ENCODE measurements around the gene HAT1. TPM values are rescaled to one million over a fixed set of nuclear protein-coding genes. Genes with fewer than 3 reads are reported as not detected.

Gene HAT1
- total RNA-seq, 2 donors from 2014 or later, result 58.1 to 74.6 TPM

DNA sequence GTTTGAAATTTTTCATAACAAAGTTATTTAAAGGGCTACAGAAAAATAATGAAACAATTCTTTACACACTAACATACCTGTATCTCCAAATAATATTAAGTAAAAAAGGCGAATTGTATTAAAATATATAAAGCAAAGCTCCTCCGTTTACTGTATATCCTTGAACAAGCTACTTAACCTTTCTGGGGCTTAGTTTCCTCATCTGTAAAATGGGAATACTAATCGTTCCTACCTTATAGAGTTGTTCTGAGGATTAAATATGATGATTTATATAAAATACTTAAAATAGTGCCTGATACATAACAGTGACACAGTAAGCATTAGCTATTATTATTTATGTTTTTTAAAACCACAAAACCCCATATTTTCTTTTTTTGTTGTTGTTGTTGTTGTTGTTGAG lies 41.5 kb upstream of the HAT1 start:
- Mint-ChIP-seq H3K9me3 (no peaks in the 10 kb centered on the region), H3K27me3 (ENCODE audit: insufficient read depth) (no peaks in the 10 kb centered on the region), H3K4me3 (no peak overlapping the region), H3K27ac (no peak overlapping the region), H3K4me1 (no peaks in the 10 kb centered on the region), H3K36me3 (ENCODE audit: low read depth) (no peaks in the 10 kb centered on the region)
- no peak for DNase-seq
- WGBS, 2 experiments (ENCODE audit: insufficient coverage in 1 of 2, insufficient read length in 1 of 2), result 100% methylated on average over 1 of the region's 3 CpGs; no CpG with 5 or more reads in 1 of the 2 experiments
- TF ChIP-seq, protein P1, sequence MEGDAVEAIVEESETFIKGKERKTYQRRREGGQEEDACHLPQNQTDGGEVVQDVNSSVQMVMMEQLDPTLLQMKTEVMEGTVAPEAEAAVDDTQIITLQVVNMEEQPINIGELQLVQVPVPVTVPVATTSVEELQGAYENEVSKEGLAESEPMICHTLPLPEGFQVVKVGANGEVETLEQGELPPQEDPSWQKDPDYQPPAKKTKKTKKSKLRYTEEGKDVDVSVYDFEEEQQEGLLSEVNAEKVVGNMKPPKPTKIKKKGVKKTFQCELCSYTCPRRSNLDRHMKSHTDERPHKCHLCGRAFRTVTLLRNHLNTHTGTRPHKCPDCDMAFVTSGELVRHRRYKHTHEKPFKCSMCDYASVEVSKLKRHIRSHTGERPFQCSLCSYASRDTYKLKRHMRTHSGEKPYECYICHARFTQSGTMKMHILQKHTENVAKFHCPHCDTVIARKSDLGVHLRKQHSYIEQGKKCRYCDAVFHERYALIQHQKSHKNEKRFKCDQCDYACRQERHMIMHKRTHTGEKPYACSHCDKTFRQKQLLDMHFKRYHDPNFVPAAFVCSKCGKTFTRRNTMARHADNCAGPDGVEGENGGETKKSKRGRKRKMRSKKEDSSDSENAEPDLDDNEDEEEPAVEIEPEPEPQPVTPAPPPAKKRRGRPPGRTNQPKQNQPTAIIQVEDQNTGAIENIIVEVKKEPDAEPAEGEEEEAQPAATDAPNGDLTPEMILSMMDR (conservative IDR thresholded peaks at IDR 0.05), result no peak
- no peaks in the 10 kb centered on the region for H3K9me3 ChIP-seq (ENCODE audit: control insufficient read depth, low read length)
- no peak overlapping the region for H3K9ac ChIP-seq (ENCODE audit: extremely low read depth, low read length, poor library complexity, severe bottlenecking)
- H3K36me3 ChIP-seq (ENCODE audit: control insufficient read depth, insufficient read depth, low read length), result no peaks in the 10 kb centered on the region
- no peak overlapping the region for H3K4me3 ChIP-seq (ENCODE audit: low read length)
- H3K4me1 ChIP-seq (ENCODE audit: control insufficient read depth, insufficient read depth, low read length), result no peaks in the 10 kb centered on the region
- no peak overlapping the region for H3K27ac ChIP-seq (ENCODE audit: low read depth, low read length)
- no peaks in the 10 kb centered on the region for H3K27me3 ChIP-seq (ENCODE audit: control insufficient read depth, insufficient read depth, low read length, poor library complexity, severe bottlenecking)

DNA sequence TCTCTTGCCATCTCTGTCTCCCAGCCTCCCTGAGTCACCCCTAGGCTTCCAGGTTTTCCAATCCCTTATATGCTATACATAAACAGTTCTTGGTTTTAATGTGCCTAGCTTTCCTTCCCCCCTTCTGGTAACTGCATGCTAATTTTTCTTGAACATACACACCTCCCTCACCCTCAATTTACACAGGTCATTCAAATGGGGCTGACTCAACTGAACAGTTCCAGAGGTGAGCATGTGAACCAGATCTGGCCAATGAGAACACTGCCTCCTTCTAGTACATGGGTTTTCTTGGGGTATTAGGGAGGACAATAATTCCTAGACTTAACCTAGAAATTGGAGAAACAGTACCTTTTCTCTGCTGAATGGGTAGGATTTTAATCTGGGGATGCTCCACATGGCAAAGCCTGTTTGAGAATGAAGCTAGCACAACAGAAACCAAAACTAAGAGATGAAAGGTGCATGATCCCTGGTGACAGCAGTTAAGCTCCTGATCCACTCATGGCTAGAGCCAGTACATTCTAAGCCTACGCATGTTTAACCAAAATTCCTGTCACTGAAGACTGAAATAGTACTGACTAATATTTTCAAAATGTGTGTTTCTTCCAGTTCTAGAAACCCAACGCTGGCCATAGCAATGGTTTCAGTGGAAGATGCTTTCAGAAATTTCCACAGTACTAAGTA lies 40.0 kb upstream of the HAT1 start:
- H3K27me3 Mint-ChIP-seq (ENCODE audit: insufficient read depth), result no peaks in the 10 kb centered on the region
- H3K27ac Mint-ChIP-seq, result no peak overlapping the region
- H3K36me3 Mint-ChIP-seq (ENCODE audit: low read depth), result no peaks in the 10 kb centered on the region
- WGBS, 2 experiments (ENCODE audit: insufficient coverage in 1 of 2, insufficient read length in 1 of 2), result 90 to 100% methylated on average over 2 of the region's 2 CpGs
- no peaks in the 10 kb centered on the region for H3K4me1 Mint-ChIP-seq
- Histone ChIP-seq H3K4me1 (ENCODE audit: control insufficient read depth, insufficient read depth, low read length) (no peaks in the 10 kb centered on the region), H3K36me3 (ENCODE audit: control insufficient read depth, insufficient read depth, low read length) (no peaks in the 10 kb centered on the region), H3K27ac (ENCODE audit: low read depth, low read length) (no peak overlapping the region), H3K27me3 (ENCODE audit: control insufficient read depth, insufficient read depth, low read length, poor library complexity, severe bottlenecking) (no peaks in the 10 kb centered on the region), H3K4me3 (ENCODE audit: low read length) (no peak overlapping the region), H3K9me3 (ENCODE audit: control insufficient read depth, low read length) (no peaks in the 10 kb centered on the region), H3K9ac (ENCODE audit: extremely low read depth, low read length, poor library complexity, severe bottlenecking) (no peak overlapping the region)
- no peaks in the 10 kb centered on the region for H3K9me3 Mint-ChIP-seq
- H3K4me3 Mint-ChIP-seq, result no peak overlapping the region
- TF ChIP-seq, protein P1 (conservative IDR thresholded peaks at IDR 0.05), result no peak
- DNase-seq, result no peak

DNA sequence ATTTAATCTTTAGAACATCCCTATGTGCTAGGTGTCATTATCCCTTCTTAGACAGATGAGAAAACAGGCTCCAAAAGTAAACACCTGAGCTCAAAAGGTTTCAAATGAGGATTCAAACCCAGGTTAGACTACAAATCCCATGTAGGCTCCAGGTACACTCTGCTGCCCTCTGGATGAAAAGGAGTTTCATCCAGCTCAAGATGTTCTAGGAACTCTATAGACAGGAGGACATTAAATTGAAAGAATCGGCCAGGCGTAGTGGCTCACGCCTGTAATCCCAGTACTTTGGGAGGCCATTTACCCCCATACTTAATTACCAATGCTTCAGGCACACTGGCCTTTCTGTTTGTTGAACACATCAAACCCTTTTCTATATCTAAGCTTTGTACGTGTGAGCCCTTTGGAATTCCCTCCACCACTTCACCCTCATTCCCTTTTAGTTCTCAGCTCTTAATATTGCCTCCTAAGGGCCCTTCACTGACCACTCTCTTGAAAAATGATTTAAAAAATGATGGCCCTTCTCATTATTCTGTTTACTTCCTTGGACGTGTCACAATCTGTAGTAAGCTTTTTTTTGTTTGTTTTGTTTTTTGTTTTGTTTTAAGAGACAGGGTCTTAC lies 38.9 kb upstream of the HAT1 start:
- Mint-ChIP-seq H3K9me3 (no peaks in the 10 kb centered on the region), H3K27ac (no peak overlapping the region), H3K4me3 (no peak overlapping the region), H3K27me3 (ENCODE audit: insufficient read depth) (no peaks in the 10 kb centered on the region), H3K4me1 (no peaks in the 10 kb centered on the region), H3K36me3 (ENCODE audit: low read depth) (no peaks in the 10 kb centered on the region)
- Histone ChIP-seq H3K4me3 (ENCODE audit: low read length) (no peak overlapping the region), H3K27me3 (ENCODE audit: control insufficient read depth, insufficient read depth, low read length, poor library complexity, severe bottlenecking) (no peaks in the 10 kb centered on the region), H3K36me3 (ENCODE audit: control insufficient read depth, insufficient read depth, low read length) (no peaks in the 10 kb centered on the region), H3K9me3 (ENCODE audit: control insufficient read depth, low read length) (no peaks in the 10 kb centered on the region), H3K27ac (ENCODE audit: low read depth, low read length) (no peak overlapping the region), H3K4me1 (ENCODE audit: control insufficient read depth, insufficient read depth, low read length) (no peaks in the 10 kb centered on the region), H3K9ac (ENCODE audit: extremely low read depth, low read length, poor library complexity, severe bottlenecking) (no peak overlapping the region)
- WGBS, 2 experiments (ENCODE audit: insufficient coverage in 1 of 2, insufficient read length in 1 of 2), result 88 to 95% methylated on average over 4 to 5 of the region's 5 CpGs
- no peak for DNase-seq
- TF ChIP-seq, protein P1 (conservative IDR thresholded peaks at IDR 0.05), result peak; percentile 46

All from endodermal cell (in vitro differentiated cells).